ENCODE data around the gene CASZ1. TPM values are rescaled to one million over a fixed set of nuclear protein-coding genes. Genes with fewer than 3 reads are reported as not detected.

Gene CASZ1
- total and polyA plus RNA-seq, 10 donors = 0.73 to 14.5 (median 9.1) TPM

GRCh38 chr1:10803971-10804820 is 7.8 kb upstream of the CASZ1 start:
- Histone ChIP-seq H3K27ac (no peak overlapping the region), H3K4me3 (no peak overlapping the region), H3K9me3 (no peaks in the 10 kb centered on the region), H3K27me3 (replicated peaks in 1 of 7) (peaks cover 0 to 89% (median 9%) of the 10 kb centered on the region in 7 donors), H3K4me1 (no peaks in the 10 kb centered on the region), H3K36me3 (no peaks in the 10 kb centered on the region)
- intact Hi-C loops (cut with DNase I; ENCODE audit: low total_unique reads) = no loop called here
- TF ChIP-seq POLR2AphosphoS5 (IDR thresholded peaks at IDR 0.05) (no peak), POLR2A (IDR thresholded peaks at IDR 0.05) (no peak), CTCF (IDR thresholded peaks at IDR 0.05 in 8 of 11, conservative IDR thresholded peaks at IDR 0.05 in 3 of 11) (no peak)
- WGBS, 5 donors = 58 to 72% (median 63%) methylated on average over 11 to 21 of the region's 21 CpGs
- DNase-seq = no peak

- no peaks in the 10 kb centered on the region for H3K4me1 ChIP-seq
- peaks cover 0 to 89% (median under 1%) of the 10 kb centered on the region in 7 donors for H3K27me3 ChIP-seq (replicated peaks in 1 of 7)
- no peak for TF ChIP-seq CTCF (IDR thresholded peaks at IDR 0.05 in 8 of 11, conservative IDR thresholded peaks at IDR 0.05 in 3 of 11)
- TF ChIP-seq POLR2AphosphoS5 (IDR thresholded peaks at IDR 0.05) = no peak
- no peak for TF ChIP-seq POLR2A (IDR thresholded peaks at IDR 0.05)
- no peak overlapping the region for H3K27ac ChIP-seq
- intact Hi-C loops (cut with DNase I; ENCODE audit: low total_unique reads) = no loop called here
- no peak overlapping the region for H3K4me3 ChIP-seq
- 56 to 64% (median 61%) methylated on average over 12 of the region's 12 CpGs for WGBS, 5 donors
- no peaks in the 10 kb centered on the region for H3K9me3 ChIP-seq
- H3K36me3 ChIP-seq = no peaks in the 10 kb centered on the region
- DNase-seq = no peak
Measured at GRCh38 chr1:10802944-10803715, 6.7 kb upstream of the CASZ1 start.

- Histone ChIP-seq H3K9me3 (no peaks in the 10 kb centered on the region), H3K27ac (no peak overlapping the region), H3K27me3 (replicated peaks in 1 of 7) (peaks cover 0 to 91% (median 17%) of the 10 kb centered on the region in 7 donors), H3K4me1 (peaks cover 0 to 13% (median 11%) of the 10 kb centered on the region in 6 donors), H3K36me3 (no peaks in the 10 kb centered on the region), H3K4me3 (no peak overlapping the region)
- intact Hi-C loops (cut with DNase I; ENCODE audit: low total_unique reads) = no loop called here
- 77 to 88% (median 79%) methylated on average over 3 of the region's 3 CpGs for WGBS, 5 donors
- no peak for TF ChIP-seq CTCF (IDR thresholded peaks at IDR 0.05 in 8 of 11, conservative IDR thresholded peaks at IDR 0.05 in 3 of 11)
- TF ChIP-seq POLR2A (IDR thresholded peaks at IDR 0.05) = no peak
- no peak for TF ChIP-seq POLR2AphosphoS5 (IDR thresholded peaks at IDR 0.05)
- DNase-seq = no peak
Measured at GRCh38 chr1:10800778-10801177, 4.3 kb upstream of the CASZ1 start.

- DNase-seq = no peak
- intact Hi-C loops (cut with DNase I; ENCODE audit: low total_unique reads) = loop anchor here (10.0 kb wide), 1 partner anchor 115 kb away; no protein-coding TSS in a partner anchor
- Histone ChIP-seq H3K9me3 (no peaks in the 10 kb centered on the region), H3K4me3 (no peak overlapping the region), H3K4me1 (peaks cover 7 to 23% (median 21%) of the 10 kb centered on the region in 6 donors), H3K36me3 (no peaks in the 10 kb centered on the region), H3K27ac (no peak overlapping the region), H3K27me3 (replicated peaks in 1 of 7) (peaks cover 0 to 91% (median 26%) of the 10 kb centered on the region in 7 donors)
- TF ChIP-seq CTCF (IDR thresholded peaks at IDR 0.05 in 8 of 11, conservative IDR thresholded peaks at IDR 0.05 in 3 of 11) (no peak), POLR2A (IDR thresholded peaks at IDR 0.05) (no peak)
- WGBS, 5 donors = 36 to 44% (median 43%) methylated on average over 6 of the region's 6 CpGs
Measured at GRCh38 chr1:10799726-10800125, 3.3 kb upstream of the CASZ1 start.

All from spleen (tissue), 11 donors.